IMR-90 (cell line): ENCODE data around the gene MAN2A1.

Experiments
- CTCF ChIP-seq: conservative IDR thresholded peaks from 2 replicates; pipeline ENCODE4 v1.5.1; 2012; ENCODE audit warnings: mild to moderate bottlenecking, low read depth, low read length, improper control_type of control experiment
- POLR2A ChIP-seq: IDR thresholded peaks from 2 replicates; pipeline ENCODE4 v1.6.1; 2012; ENCODE audit warnings: mild to moderate bottlenecking, low read depth, low read length
- RAD21 ChIP-seq: IDR thresholded peaks from 2 replicates; pipeline ENCODE4 v1.6.1; 2012; ENCODE audit warnings: low read length, improper control_type of control experiment
- RCOR1 ChIP-seq: IDR thresholded peaks from 2 replicates; pipeline ENCODE4 v1.6.1; 2012; ENCODE audit warnings: mild to moderate bottlenecking, low read length, improper control_type of control experiment; ENCODE audit not compliant: insufficient replicate concordance

- TF ChIP-seq CTCF (no peak), RAD21 (no peak), POLR2A (no peak), RCOR1 (no peak)
These were observed 44.9 kb upstream of the MAN2A1 start for GRCh38 chr5:109644829-109645228.
